RWPE2 (cell line): ENCODE data around the gene PKNOX2.

ENCODE experiments used
- ATAC-seq: fragments of 200-7000 bp; cut with Tn5 transposase; 3 replicates; pipeline ENCODE4 v1.9.1; 2021; ENCODE audit warnings: low read depth
- DNase-seq: peaks from one replicate; pipeline ENCODE4 v3.0.0-alpha.2; 2020; ENCODE audit warnings: low spot score
- H3K27ac ChIP-seq: fragments of 450-650 bp; 2 replicates; pipeline ENCODE4 v1.5.1; 2017; ENCODE audit warnings: mild to moderate bottlenecking; ENCODE audit not compliant: poor library complexity, severe bottlenecking
- H3K27me3 ChIP-seq: fragments of 250-450 bp; sonication (Bioruptor Pico); 2 replicates; pipeline ENCODE4 v1.5.1; 2021; ENCODE audit warnings: mild to moderate bottlenecking, moderate library complexity; ENCODE audit not compliant: insufficient read depth, poor library complexity, severe bottlenecking
- H3K36me3 ChIP-seq: fragments of 250-450 bp; sonication (Bioruptor Pico); 2 replicates; pipeline ENCODE4 v1.5.1; 2020; ENCODE audit warnings: low read depth, mild to moderate bottlenecking, moderate library complexity
- H3K4me1 ChIP-seq: fragments of 250-450 bp; sonication (Bioruptor Pico); 2 replicates; pipeline ENCODE4 v1.5.1; 2021; ENCODE audit warnings: mild to moderate bottlenecking, moderate library complexity; ENCODE audit not compliant: insufficient read depth, poor library complexity, severe bottlenecking
- H3K4me3 ChIP-seq: fragments of 250-450 bp; sonication (Bioruptor Pico); 2 replicates; pipeline ENCODE4 v1.5.1; 2021; ENCODE audit warnings: mild to moderate bottlenecking, moderate library complexity; ENCODE audit not compliant: severe bottlenecking
- H3K9me3 ChIP-seq: fragments of 250-450 bp; sonication (Bioruptor Pico); 2 replicates; pipeline ENCODE4 v1.5.1; 2021; ENCODE audit warnings: mild to moderate bottlenecking, moderate library complexity; ENCODE audit not compliant: severe bottlenecking
- TF ChIP-seq, protein P1 (sequence below): fragments of 450-650 bp; IDR thresholded peaks from one replicate; pipeline ENCODE4 v1.5.1; 2017; ENCODE audit warnings: mild to moderate bottlenecking, moderate library complexity; ENCODE audit not compliant: poor library complexity, severe bottlenecking

Gene PKNOX2

DNA sequence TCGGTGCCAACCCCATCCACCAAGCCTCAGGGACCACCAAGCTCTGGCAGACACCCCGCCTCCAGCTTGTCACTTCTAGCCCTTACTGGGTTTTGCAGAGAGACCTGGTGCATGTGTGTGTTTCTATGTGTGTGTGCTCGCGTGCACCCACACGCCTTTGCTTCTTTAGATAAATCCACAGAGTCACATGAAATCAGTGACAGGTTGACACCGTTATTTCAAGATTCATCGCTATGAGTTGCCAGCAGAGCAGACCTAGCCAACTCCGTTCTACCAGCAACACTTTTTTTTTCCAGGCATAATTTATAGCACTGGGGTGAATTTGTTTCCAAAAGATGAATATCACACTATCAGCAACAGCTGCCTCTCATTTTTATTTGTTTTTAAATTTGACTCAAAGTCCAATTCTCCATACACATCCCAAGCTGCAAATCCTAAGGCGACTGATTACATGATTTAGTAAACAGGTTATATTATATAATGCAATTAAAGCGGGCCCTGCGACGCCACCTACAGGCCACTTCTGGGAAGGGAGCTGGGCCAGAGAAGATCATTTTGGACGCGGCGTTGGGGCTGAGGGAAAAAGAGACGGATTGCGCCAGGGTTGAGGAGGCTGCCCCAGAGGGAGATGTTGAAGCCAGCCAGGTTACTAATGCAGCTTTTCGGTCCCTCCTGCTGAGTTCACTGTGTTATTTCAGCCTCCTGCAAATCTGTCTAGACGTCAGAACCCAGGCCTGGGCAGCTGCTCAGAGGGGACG, 181.0 kb downstream of the PKNOX2 start:
- no peak overlapping the region for H3K4me3 ChIP-seq

DNA sequence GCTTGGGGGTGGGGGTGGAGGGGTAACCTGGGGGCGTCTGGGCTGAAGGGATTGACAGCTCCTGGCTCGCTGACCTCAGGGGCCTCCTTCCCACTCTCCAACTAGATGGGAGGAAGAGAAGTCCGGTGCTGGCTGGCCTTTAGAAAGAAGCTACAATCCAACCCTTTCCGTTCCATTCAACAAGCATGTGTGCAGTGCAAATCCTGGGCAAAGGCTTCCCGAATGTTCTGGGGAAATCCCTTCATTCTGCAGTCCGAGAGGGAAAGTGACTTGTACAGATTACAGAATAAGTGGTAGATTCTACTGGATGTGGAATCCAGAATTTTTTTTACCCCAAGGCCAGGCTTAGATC, 181.6 kb downstream of the PKNOX2 start:
- no peak for ATAC-seq
- no peaks in the 10 kb centered on the region for H3K4me1 ChIP-seq
- no peaks in the 10 kb centered on the region for H3K27me3 ChIP-seq

More for the DNA sequence above, 181.0 kb downstream of the PKNOX2 start:
- Histone ChIP-seq H3K36me3 (no peaks in the 10 kb centered on the region), H3K27me3 (no peaks in the 10 kb centered on the region), H3K27ac (no peak overlapping the region), H3K9me3 (no peaks in the 10 kb centered on the region), H3K4me1 (no peaks in the 10 kb centered on the region)
- peak; percentile 74 for ATAC-seq
- TF ChIP-seq, protein P1, sequence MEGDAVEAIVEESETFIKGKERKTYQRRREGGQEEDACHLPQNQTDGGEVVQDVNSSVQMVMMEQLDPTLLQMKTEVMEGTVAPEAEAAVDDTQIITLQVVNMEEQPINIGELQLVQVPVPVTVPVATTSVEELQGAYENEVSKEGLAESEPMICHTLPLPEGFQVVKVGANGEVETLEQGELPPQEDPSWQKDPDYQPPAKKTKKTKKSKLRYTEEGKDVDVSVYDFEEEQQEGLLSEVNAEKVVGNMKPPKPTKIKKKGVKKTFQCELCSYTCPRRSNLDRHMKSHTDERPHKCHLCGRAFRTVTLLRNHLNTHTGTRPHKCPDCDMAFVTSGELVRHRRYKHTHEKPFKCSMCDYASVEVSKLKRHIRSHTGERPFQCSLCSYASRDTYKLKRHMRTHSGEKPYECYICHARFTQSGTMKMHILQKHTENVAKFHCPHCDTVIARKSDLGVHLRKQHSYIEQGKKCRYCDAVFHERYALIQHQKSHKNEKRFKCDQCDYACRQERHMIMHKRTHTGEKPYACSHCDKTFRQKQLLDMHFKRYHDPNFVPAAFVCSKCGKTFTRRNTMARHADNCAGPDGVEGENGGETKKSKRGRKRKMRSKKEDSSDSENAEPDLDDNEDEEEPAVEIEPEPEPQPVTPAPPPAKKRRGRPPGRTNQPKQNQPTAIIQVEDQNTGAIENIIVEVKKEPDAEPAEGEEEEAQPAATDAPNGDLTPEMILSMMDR = peak; percentile 80
- DNase-seq = no peak

DNA sequence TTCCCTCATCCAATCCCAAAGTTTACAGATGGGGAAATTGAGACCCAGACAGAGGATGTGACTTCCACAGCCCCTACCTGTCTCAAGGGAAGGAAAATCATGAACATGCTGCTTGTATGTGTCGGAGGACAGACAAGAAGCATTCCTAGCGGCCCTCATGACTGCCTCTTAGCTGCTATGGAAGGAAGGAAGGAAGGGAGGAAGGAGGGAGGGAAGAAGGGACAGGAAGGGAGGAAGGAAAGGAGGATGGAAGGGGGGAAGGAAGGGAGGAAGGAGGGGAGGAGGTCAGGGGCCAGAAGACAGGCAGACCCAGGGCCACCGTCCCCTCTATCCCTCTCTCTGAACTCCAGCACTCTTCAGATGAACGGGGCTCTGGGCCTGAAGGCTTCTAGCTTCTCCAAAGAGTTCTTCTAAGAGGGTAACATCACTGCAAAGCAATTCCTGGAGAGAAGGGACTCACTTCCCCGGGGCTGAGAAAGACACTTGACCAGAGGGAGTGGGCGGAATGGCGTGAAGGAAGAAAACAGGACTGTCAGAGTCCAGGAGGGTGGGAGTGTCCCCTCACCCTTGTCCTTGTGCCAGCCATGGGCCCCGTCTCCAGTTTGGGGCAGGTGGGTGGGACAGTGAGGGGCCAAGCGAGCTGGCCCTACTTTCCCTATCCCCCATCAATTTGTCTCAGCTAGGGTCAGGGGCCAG, 182.2 kb downstream of the PKNOX2 start:
- ATAC-seq = no peak
- no peaks in the 10 kb centered on the region for H3K4me1 ChIP-seq

More for the DNA sequence above, 181.6 kb downstream of the PKNOX2 start:
- H3K36me3 ChIP-seq = no peaks in the 10 kb centered on the region
- no peak overlapping the region for H3K4me3 ChIP-seq
- no peak for DNase-seq
- TF ChIP-seq, protein P1 = no peak
- no peak overlapping the region for H3K27ac ChIP-seq
- no peaks in the 10 kb centered on the region for H3K9me3 ChIP-seq

DNA sequence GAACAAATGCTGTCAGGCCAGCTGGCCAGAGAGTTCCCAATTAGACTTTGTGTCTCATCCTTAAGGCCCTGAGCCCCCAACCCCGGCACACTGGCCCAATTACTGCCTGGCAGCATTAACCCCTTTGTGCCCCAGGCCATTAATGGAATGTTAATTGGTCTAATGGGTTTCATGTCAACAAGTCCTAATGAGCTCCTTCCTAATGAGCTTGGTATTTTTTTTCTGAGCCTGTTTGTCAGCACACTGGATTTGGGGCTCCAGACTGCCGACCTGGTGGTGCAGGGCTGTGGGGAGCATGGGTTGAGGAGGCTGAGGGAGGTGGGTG, 182.7 kb downstream of the PKNOX2 start:
- H3K27me3 ChIP-seq = no peaks in the 10 kb centered on the region
- no peak overlapping the region for H3K4me3 ChIP-seq
- no peak overlapping the region for H3K27ac ChIP-seq
- no peak for DNase-seq
- H3K9me3 ChIP-seq = no peaks in the 10 kb centered on the region
- ATAC-seq = no peak
- TF ChIP-seq, protein P1 = no peak
- no peaks in the 10 kb centered on the region for H3K36me3 ChIP-seq
- no peaks in the 10 kb centered on the region for H3K4me1 ChIP-seq

More for the DNA sequence above, 182.2 kb downstream of the PKNOX2 start:
- no peak overlapping the region for H3K4me3 ChIP-seq
- TF ChIP-seq, protein P1 = no peak
- H3K36me3 ChIP-seq = no peaks in the 10 kb centered on the region
- no peaks in the 10 kb centered on the region for H3K9me3 ChIP-seq
- H3K27me3 ChIP-seq = no peaks in the 10 kb centered on the region
- H3K27ac ChIP-seq = no peak overlapping the region
- DNase-seq = no peak
